Panc1 (cell line): Measurements from ENCODE around the gene JAKMIP3. TPM values are rescaled to one million over a fixed set of nuclear protein-coding genes. Genes with fewer than 3 reads are reported as not detected.

Source experiments
- ATAC-seq: fragments of 200-7000 bp; cut with Tn5 transposase; 2 replicates; pipeline ENCODE4 v1.9.1; 2020; ENCODE audit warnings: mild to moderate bottlenecking, moderate library complexity
- BruUV-seq: library from RNA; stranded (reverse); fragments of 400-500 nt; replicated peaks from 2 replicates; lab custom pipeline; 2021; lab: Mats Ljungman, UMichigan
- CTCF ChIA-PET: fragments of 300-600 bp; sonication (Branson Sonifier 250); formaldehyde crosslinking; loops from one replicate; lab custom pipeline; 2022; ENCODE audit warnings: antibody characterized with exemption; lab: Charles Lee
- POLR2A ChIA-PET: fragments of 300-600 bp; sonication (Branson Sonifier 250); formaldehyde crosslinking; loops from one replicate; lab custom pipeline; 2022; ENCODE audit warnings: antibody characterized with exemption; lab: Charles Lee
- DNase-seq: peaks from one replicate; pipeline ENCODE4 v3.0.0-alpha.2; 2010; ENCODE audit warnings: low read depth, low spot score
- H3K27ac ChIP-seq: 2 replicates; pipeline ENCODE4 v1.5.1; 2011; ENCODE audit warnings: mild to moderate bottlenecking, low read length, inconsistent platforms
- H3K27me3 ChIP-seq: fragments of 200-500 bp; sonication (Bioruptor generic); 2 replicates; pipeline ENCODE4 v1.6.0; 2014; ENCODE audit warnings: low read length, inconsistent platforms; ENCODE audit not compliant: control insufficient read depth, insufficient read depth
- H3K36me3 ChIP-seq: fragments of 200-500 bp; sonication (Bioruptor generic); 2 replicates; pipeline ENCODE4 v1.5.1; 2014; ENCODE audit warnings: inconsistent platforms, mild to moderate bottlenecking, low read length, moderate library complexity; ENCODE audit not compliant: control insufficient read depth, insufficient read depth
- H3K4me1 ChIP-seq: 2 replicates; pipeline ENCODE4 v1.5.1; 2011; ENCODE audit warnings: inconsistent platforms, mild to moderate bottlenecking, low read length, moderate library complexity; ENCODE audit not compliant: control insufficient read depth, insufficient read depth
- H3K4me3 ChIP-seq, 2 experiments: 2 replicates each; pipeline ENCODE4 v1.5.1; 2011 to 2012; ENCODE audit warnings: low read depth in 2 of 2, low read length in 2 of 2, mild to moderate bottlenecking in 2 of 2, inconsistent platforms in 1 of 2, moderate library complexity in 1 of 2
- H3K9me3 ChIP-seq: fragments of 200-500 bp; sonication (Bioruptor generic); 2 replicates; pipeline ENCODE4 v1.5.1; 2014; ENCODE audit warnings: low read depth, mild to moderate bottlenecking, inconsistent platforms, low read length, moderate library complexity; ENCODE audit not compliant: control insufficient read depth, insufficient read depth
- POLR2AphosphoS5 ChIP-seq: IDR thresholded peaks from 2 replicates; pipeline ENCODE4 v1.6.1; 2012; ENCODE audit warnings: mild to moderate bottlenecking, low read depth, low read length, moderate library complexity
- SIN3A ChIP-seq: IDR thresholded peaks from 2 replicates; pipeline ENCODE4 v1.6.1; 2012; ENCODE audit warnings: low read depth, mild to moderate bottlenecking, low read length, moderate library complexity, borderline replicate concordance; ENCODE audit not compliant: insufficient read depth
- TCF7L2 ChIP-seq: IDR thresholded peaks from 2 replicates; pipeline ENCODE4 v1.6.1; 2011; ENCODE audit warnings: mild to moderate bottlenecking, low read depth, low read length, inconsistent platforms
- in situ Hi-C: cut with HindIII; loops from 2 replicates; pipeline ENCODE4 v1.10.0; 2016; ENCODE audit warnings: low sequenced_read_pairs, low pct_unique_long_range_greater_than_20kb
- intact Hi-C: fragments of 100-400 bp; cut with micrococcal nuclease; formaldehyde crosslinking; loops from one replicate; pipeline ENCODE4 v1.10.0; 2022; ENCODE audit not compliant: unreplicated experiment
- total RNA-seq: library from RNA; stranded (reverse); gene quantifications from one replicate; pipeline ENCODE4 v1.2.1, GENCODE V29; 2021; ENCODE audit not compliant: unreplicated experiment
- TF ChIP-seq, protein P1 (sequence below), 2 experiments: IDR thresholded peaks; 2 replicates each; pipeline ENCODE4 v1.6.1; 2011 to 2012; ENCODE audit warnings: low read depth in 2 of 2, control low read depth in 1 of 2, low read length in 1 of 2, mild to moderate bottlenecking in 1 of 2, moderate library complexity in 1 of 2; ENCODE audit not compliant: insufficient read depth in 1 of 2
- TF ChIP-seq, protein P2 (sequence below): fragments of 450-650 bp; IDR thresholded peaks from 2 replicates; pipeline ENCODE4 v1.5.1; 2017; ENCODE audit warnings: mild to moderate bottlenecking

The JAKMIP3 gene
- total RNA-seq, 1 experiment from 2014 or later: 1.5 TPM

DNA sequence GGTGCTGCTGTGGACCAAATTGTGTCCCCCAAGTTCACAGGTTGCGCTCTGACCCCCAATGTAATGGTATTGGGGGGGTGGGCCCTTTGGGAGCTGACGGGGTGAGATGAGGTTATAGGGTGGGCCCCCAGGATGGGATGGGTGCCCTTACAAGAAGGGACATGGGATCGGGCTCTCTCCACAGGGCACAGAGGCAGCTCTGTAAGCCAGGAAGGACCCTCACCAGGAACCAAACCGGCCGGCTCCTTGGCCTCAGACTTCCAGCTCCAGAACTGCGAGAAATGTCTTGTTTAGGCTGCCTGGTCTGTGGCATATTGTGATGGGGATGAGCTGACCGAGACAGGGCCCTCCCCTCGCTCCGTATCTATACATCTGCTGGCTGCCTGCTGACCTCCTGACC lies 25.7 kb upstream of the JAKMIP3 start:
- CTCF ChIA-PET: interaction anchor here (0.7 to 1.4 kb wide), 2 partner anchors 17 to 49 kb away, joined by 4 to 5 read pairs; no protein-coding TSS in a partner anchor
- no peak for DNase-seq

DNA sequence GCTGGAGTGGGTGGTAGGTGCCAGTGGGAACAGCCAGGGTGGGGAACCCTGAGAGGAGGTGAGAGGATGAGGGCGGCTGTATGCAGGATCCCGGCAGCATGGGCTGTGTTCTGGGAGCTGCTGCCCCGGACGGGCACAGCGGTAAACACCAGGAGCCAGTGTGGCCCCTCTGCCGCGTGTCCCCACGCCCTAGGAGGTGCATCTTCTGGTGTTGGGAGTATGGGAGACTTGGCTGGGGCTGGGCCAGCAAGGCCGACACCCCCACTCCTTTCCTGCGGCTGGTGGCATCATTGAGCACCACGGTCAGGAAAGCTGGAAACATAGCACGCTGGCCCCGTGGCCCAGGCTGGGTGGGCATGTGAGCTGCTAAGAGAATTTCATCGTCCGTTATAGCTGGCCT lies 24.4 kb upstream of the JAKMIP3 start:
- POLR2A ChIA-PET: no interaction called here
- in situ Hi-C loops: no loop called here

More for the DNA sequence above, 25.7 kb upstream of the JAKMIP3 start:
- Histone ChIP-seq H3K27me3 (peaks cover 6% of the 10 kb centered on the region), H3K9me3 (no peaks in the 10 kb centered on the region), H3K4me3 (no peak overlapping the region), H3K4me1 (peaks cover 4% of the 10 kb centered on the region; the same call in 1 of the 2 replicates), H3K36me3 (no peaks in the 10 kb centered on the region), H3K27ac (no peak overlapping the region)
- BruUV-seq: no TSS peak
- intact Hi-C loops (no loop called here), in situ Hi-C loops (no loop called here)
- no peak for ATAC-seq
- POLR2A ChIA-PET: no interaction called here
- TF ChIP-seq SIN3A (no peak), TCF7L2 (no peak), POLR2AphosphoS5 (no peak)
- TF ChIP-seq, protein P1, sequence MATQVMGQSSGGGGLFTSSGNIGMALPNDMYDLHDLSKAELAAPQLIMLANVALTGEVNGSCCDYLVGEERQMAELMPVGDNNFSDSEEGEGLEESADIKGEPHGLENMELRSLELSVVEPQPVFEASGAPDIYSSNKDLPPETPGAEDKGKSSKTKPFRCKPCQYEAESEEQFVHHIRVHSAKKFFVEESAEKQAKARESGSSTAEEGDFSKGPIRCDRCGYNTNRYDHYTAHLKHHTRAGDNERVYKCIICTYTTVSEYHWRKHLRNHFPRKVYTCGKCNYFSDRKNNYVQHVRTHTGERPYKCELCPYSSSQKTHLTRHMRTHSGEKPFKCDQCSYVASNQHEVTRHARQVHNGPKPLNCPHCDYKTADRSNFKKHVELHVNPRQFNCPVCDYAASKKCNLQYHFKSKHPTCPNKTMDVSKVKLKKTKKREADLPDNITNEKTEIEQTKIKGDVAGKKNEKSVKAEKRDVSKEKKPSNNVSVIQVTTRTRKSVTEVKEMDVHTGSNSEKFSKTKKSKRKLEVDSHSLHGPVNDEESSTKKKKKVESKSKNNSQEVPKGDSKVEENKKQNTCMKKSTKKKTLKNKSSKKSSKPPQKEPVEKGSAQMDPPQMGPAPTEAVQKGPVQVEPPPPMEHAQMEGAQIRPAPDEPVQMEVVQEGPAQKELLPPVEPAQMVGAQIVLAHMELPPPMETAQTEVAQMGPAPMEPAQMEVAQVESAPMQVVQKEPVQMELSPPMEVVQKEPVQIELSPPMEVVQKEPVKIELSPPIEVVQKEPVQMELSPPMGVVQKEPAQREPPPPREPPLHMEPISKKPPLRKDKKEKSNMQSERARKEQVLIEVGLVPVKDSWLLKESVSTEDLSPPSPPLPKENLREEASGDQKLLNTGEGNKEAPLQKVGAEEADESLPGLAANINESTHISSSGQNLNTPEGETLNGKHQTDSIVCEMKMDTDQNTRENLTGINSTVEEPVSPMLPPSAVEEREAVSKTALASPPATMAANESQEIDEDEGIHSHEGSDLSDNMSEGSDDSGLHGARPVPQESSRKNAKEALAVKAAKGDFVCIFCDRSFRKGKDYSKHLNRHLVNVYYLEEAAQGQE (IDR thresholded peaks at IDR 0.05; ENCODE audit: insufficient read depth in 1 of 2, low read depth in 2 of 2, low read length in 1 of 2): no peak
- TF ChIP-seq, protein P2, sequence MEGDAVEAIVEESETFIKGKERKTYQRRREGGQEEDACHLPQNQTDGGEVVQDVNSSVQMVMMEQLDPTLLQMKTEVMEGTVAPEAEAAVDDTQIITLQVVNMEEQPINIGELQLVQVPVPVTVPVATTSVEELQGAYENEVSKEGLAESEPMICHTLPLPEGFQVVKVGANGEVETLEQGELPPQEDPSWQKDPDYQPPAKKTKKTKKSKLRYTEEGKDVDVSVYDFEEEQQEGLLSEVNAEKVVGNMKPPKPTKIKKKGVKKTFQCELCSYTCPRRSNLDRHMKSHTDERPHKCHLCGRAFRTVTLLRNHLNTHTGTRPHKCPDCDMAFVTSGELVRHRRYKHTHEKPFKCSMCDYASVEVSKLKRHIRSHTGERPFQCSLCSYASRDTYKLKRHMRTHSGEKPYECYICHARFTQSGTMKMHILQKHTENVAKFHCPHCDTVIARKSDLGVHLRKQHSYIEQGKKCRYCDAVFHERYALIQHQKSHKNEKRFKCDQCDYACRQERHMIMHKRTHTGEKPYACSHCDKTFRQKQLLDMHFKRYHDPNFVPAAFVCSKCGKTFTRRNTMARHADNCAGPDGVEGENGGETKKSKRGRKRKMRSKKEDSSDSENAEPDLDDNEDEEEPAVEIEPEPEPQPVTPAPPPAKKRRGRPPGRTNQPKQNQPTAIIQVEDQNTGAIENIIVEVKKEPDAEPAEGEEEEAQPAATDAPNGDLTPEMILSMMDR: no peak

More for the DNA sequence above, 24.4 kb upstream of the JAKMIP3 start:
- intact Hi-C loops: no loop called here
- CTCF ChIA-PET: no interaction called here
- no TSS peak for BruUV-seq
- TF ChIP-seq POLR2AphosphoS5 (no peak), SIN3A (no peak), TCF7L2 (no peak)
- TF ChIP-seq, protein P1 (IDR thresholded peaks at IDR 0.05; ENCODE audit: insufficient read depth in 1 of 2, low read depth in 2 of 2, low read length in 1 of 2): no peak
- TF ChIP-seq, protein P2: no peak
- Histone ChIP-seq H3K4me1 (peaks cover 4% of the 10 kb centered on the region; the same call in 1 of the 2 replicates), H3K36me3 (no peaks in the 10 kb centered on the region), H3K4me3 (no peak overlapping the region), H3K27ac (no peak overlapping the region), H3K27me3 (peaks cover 5% of the 10 kb centered on the region), H3K9me3 (no peaks in the 10 kb centered on the region)
- ATAC-seq (no peak), DNase-seq (no peak)
